SK-N-SH treated with all-trans-retinoic acid at 6 μM for 48 hours (cell line): ENCODE data around the gene ELFN2.
A peak's percentile ranks its signal among the peaks of the same experiment; 100 is the strongest.

ENCODE experiments used
- ATAC-seq: fragments of 200-7000 bp; cut with Tn5 transposase; 3 replicates; pipeline ENCODE4 v1.9.1; 2020; ENCODE audit warnings: mild to moderate bottlenecking, moderate library complexity
- ARNTL ChIP-seq: fragments of 450-650 bp; formaldehyde crosslinking; IDR thresholded peaks from 2 replicates; pipeline ENCODE4 v1.5.0; 2020; ENCODE audit warnings: low read depth, mild to moderate bottlenecking, moderate library complexity, borderline replicate concordance
- BACH2 ChIP-seq: fragments of 250-450 bp; sonication (Bioruptor Pico); IDR thresholded peaks from 2 replicates; pipeline ENCODE4 v1.9.0; 2021; ENCODE audit warnings: mild to moderate bottlenecking, borderline replicate concordance
- CREB5 ChIP-seq: fragments of 250-450 bp; sonication (Bioruptor Pico); IDR thresholded peaks from 2 replicates; pipeline ENCODE4 v1.5.1; 2020; ENCODE audit warnings: low read depth, mild to moderate bottlenecking, moderate library complexity
- CSDC2 ChIP-seq: fragments of 250-450 bp; sonication (Bioruptor Pico); IDR thresholded peaks from 2 replicates; pipeline ENCODE4 v1.5.0; 2020; ENCODE audit warnings: mild to moderate bottlenecking, moderate library complexity
- CSRNP3 ChIP-seq: fragments of 250-450 bp; sonication (Bioruptor Pico); IDR thresholded peaks from 2 replicates; pipeline ENCODE4 v1.5.1; 2021; ENCODE audit warnings: mild to moderate bottlenecking, moderate library complexity
- GLIS3 ChIP-seq: fragments of 250-450 bp; sonication (Bioruptor Pico); IDR thresholded peaks from 2 replicates; pipeline ENCODE4 v1.5.0; 2020; ENCODE audit warnings: mild to moderate bottlenecking, moderate library complexity
- ISL1 ChIP-seq: fragments of 250-450 bp; sonication (Bioruptor Pico); IDR thresholded peaks from 2 replicates; pipeline ENCODE4 v2.1.2; 2022; ENCODE audit warnings: mild to moderate bottlenecking, moderate library complexity
- OSR1 ChIP-seq: fragments of 250-450 bp; sonication (Bioruptor Pico); IDR thresholded peaks from 2 replicates; pipeline ENCODE4 v1.8.0; 2022; ENCODE audit warnings: moderate library complexity, mild to moderate bottlenecking, inconsistent platforms
- PATZ1 ChIP-seq: fragments of 250-450 bp; sonication (Bioruptor Pico); IDR thresholded peaks from 2 replicates; pipeline ENCODE4 v1.8.0; 2020; ENCODE audit warnings: mild to moderate bottlenecking, moderate library complexity, borderline replicate concordance
- POU6F1 ChIP-seq: fragments of 250-450 bp; sonication (Bioruptor Pico); IDR thresholded peaks from 2 replicates; pipeline ENCODE4 v1.8.0; 2021; ENCODE audit warnings: low read depth, mild to moderate bottlenecking, moderate library complexity, borderline replicate concordance
- PPARA ChIP-seq: fragments of 250-450 bp; sonication (Bioruptor Pico); IDR thresholded peaks from 2 replicates; pipeline ENCODE4 v1.5.0; 2020; ENCODE audit warnings: mild to moderate bottlenecking, borderline replicate concordance
- RARB ChIP-seq: fragments of 250-450 bp; sonication (Bioruptor Pico); IDR thresholded peaks from 2 replicates; pipeline ENCODE4 v1.8.0; 2021; ENCODE audit warnings: mild to moderate bottlenecking, moderate library complexity
- SNAI2 ChIP-seq: fragments of 250-450 bp; sonication (Bioruptor Pico); IDR thresholded peaks from 2 replicates; pipeline ENCODE4 v1.5.0; 2020; ENCODE audit warnings: mild to moderate bottlenecking, moderate library complexity
- TCF4 ChIP-seq: fragments of 250-450 bp; sonication (Bioruptor Pico); IDR thresholded peaks from 2 replicates; pipeline ENCODE4 v1.8.0; 2021; ENCODE audit warnings: mild to moderate bottlenecking, moderate library complexity, borderline replicate concordance
- TOX ChIP-seq: fragments of 250-450 bp; sonication (Bioruptor Pico); IDR thresholded peaks from 2 replicates; pipeline ENCODE4 v1.8.0; 2021; ENCODE audit warnings: mild to moderate bottlenecking, moderate library complexity, borderline replicate concordance
- TSHZ2 ChIP-seq: fragments of 250-450 bp; sonication (Bioruptor Pico); IDR thresholded peaks from 2 replicates; pipeline ENCODE4 v1.5.0; 2020; ENCODE audit warnings: mild to moderate bottlenecking, moderate library complexity
- ZC3H10 ChIP-seq: fragments of 250-450 bp; sonication (Bioruptor Pico); IDR thresholded peaks from 2 replicates; pipeline ENCODE4 v1.5.1; 2021; ENCODE audit warnings: mild to moderate bottlenecking, moderate library complexity
- ZFP3 ChIP-seq: fragments of 250-450 bp; sonication (Bioruptor Pico); IDR thresholded peaks from 2 replicates; pipeline ENCODE4 v1.5.0; 2020; ENCODE audit warnings: mild to moderate bottlenecking, moderate library complexity
- ZFP30 ChIP-seq: fragments of 450-650 bp; formaldehyde crosslinking; IDR thresholded peaks from 2 replicates; pipeline ENCODE4 v1.5.0; 2022; ENCODE audit warnings: mild to moderate bottlenecking, moderate library complexity
- ZNF565 ChIP-seq: fragments of 450-650 bp; formaldehyde crosslinking; conservative IDR thresholded peaks from 2 replicates; pipeline ENCODE4 v1.5.0; 2020; ENCODE audit warnings: low read depth, mild to moderate bottlenecking, moderate library complexity
- ZNF70 ChIP-seq: fragments of 450-650 bp; formaldehyde crosslinking; IDR thresholded peaks from 2 replicates; pipeline ENCODE4 v1.5.0; 2020; ENCODE audit warnings: mild to moderate bottlenecking, moderate library complexity
- ZNF8 ChIP-seq: fragments of 450-650 bp; formaldehyde crosslinking; IDR thresholded peaks from 2 replicates; pipeline ENCODE4 v1.5.0; 2020; ENCODE audit warnings: mild to moderate bottlenecking, moderate library complexity

Gene ELFN2

GRCh38 chr22:37467391-37467955 lies 40.2 kb upstream of the ELFN2 start:
- ATAC-seq, result no peak
- no peak for TF ChIP-seq POU6F1
- TF ChIP-seq ZC3H10 (CRISPR knock-in tag), result no peak
- TF ChIP-seq ZFP3 (CRISPR knock-in tag), result no peak
- TF ChIP-seq GLIS3 (CRISPR knock-in tag), result no peak
- no peak for TF ChIP-seq PPARA (CRISPR knock-in tag)
- TF ChIP-seq CSDC2, result no peak
- no peak for TF ChIP-seq ZNF8 (CRISPR knock-in tag)
- no peak for TF ChIP-seq ZNF565 (CRISPR knock-in tag)
- TF ChIP-seq PATZ1 (CRISPR knock-in tag), result no peak
- TF ChIP-seq ZNF70, result no peak

GRCh38 chr22:37464181-37464580 lies 36.9 kb upstream of the ELFN2 start:
- TF ChIP-seq TSHZ2 (CRISPR knock-in tag) (no peak), CSDC2 (no peak)
- TF ChIP-seq, all 23 proteins: peak for 0
- ATAC-seq, result no peak

GRCh38 chr22:37462983-37463382 lies 35.7 kb upstream of the ELFN2 start:
- ATAC-seq, result peak; percentile 81
- TF ChIP-seq PPARA (CRISPR knock-in tag) (no peak), GLIS3 (CRISPR knock-in tag) (no peak)

GRCh38 chr22:37462436-37462835 lies 35.2 kb upstream of the ELFN2 start:
- no peak for TF ChIP-seq OSR1 (CRISPR knock-in tag)
- TF ChIP-seq PPARA (CRISPR knock-in tag), result no peak
- TF ChIP-seq ZFP30 (CRISPR knock-in tag), result no peak
- TF ChIP-seq ZNF565 (CRISPR knock-in tag), result no peak
- no peak for TF ChIP-seq ARNTL (CRISPR knock-in tag)
- TF ChIP-seq SNAI2 (CRISPR knock-in tag), result no peak
- no peak for TF ChIP-seq RARB (CRISPR knock-in tag)
- TF ChIP-seq GLIS3 (CRISPR knock-in tag), result no peak
- TF ChIP-seq TOX, result no peak
- no peak for TF ChIP-seq POU6F1
- no peak for TF ChIP-seq ZNF70
- no peak for TF ChIP-seq ZNF8 (CRISPR knock-in tag)
- TF ChIP-seq CSRNP3 (CRISPR knock-in tag), result no peak
- no peak for TF ChIP-seq TCF4
- no peak for TF ChIP-seq ZC3H10 (CRISPR knock-in tag)
- no peak for TF ChIP-seq BACH2 (CRISPR knock-in tag)
- no peak for TF ChIP-seq CREB5
- TF ChIP-seq ISL1 (CRISPR knock-in tag), result no peak
- no peak for TF ChIP-seq TSHZ2 (CRISPR knock-in tag)
- TF ChIP-seq ZFP3 (CRISPR knock-in tag), result no peak
- no peak; the same call in 2 of the 3 replicates for ATAC-seq
